KOPT-K1 (cell line): ENCODE results near the gene ZC3H8.
"Not testable (repeated sequence)": the region's sequence is repeated elsewhere in the genome, so short reads cannot be mapped to it uniquely, and the experiment has no call there.

Experiments
- H3K27ac ChIP-seq: fragments of 200-600 bp; sonication (generic); 2 replicates; pipeline ENCODE4 v1.5.1; 2016; ENCODE audit warnings: antibody characterized with exemption, mild to moderate bottlenecking, low read depth, low read length; ENCODE audit not compliant: poor library complexity, severe bottlenecking
- H3K36me3 ChIP-seq: fragments of 200-600 bp; sonication (generic); 2 replicates; pipeline ENCODE4 v1.5.1; 2017; ENCODE audit warnings: antibody characterized with exemption, mild to moderate bottlenecking, low read length, moderate library complexity; ENCODE audit not compliant: insufficient read depth
- H3K9me3 ChIP-seq: fragments of 200-600 bp; sonication (generic); 2 replicates; pipeline ENCODE4 v1.5.1; 2017; ENCODE audit warnings: antibody characterized with exemption, low read length, mild to moderate bottlenecking; ENCODE audit not compliant: insufficient read depth, poor library complexity, severe bottlenecking

ZC3H8 gene

GRCh38 chr2:112254466-112255240, at the start of gene ZC3H8:
Gene ZC3H8 (minus strand): TSS chr2:112255042. CDS start chr2:112254981, 61 bp downstream.
- no peaks in the 10 kb centered on the region for H3K9me3 ChIP-seq
- H3K36me3 ChIP-seq, result peaks cover 17% of the 10 kb centered on the region
- peak within 1 kb of the TSS; percentile 84 for H3K27ac ChIP-seq

DNA sequence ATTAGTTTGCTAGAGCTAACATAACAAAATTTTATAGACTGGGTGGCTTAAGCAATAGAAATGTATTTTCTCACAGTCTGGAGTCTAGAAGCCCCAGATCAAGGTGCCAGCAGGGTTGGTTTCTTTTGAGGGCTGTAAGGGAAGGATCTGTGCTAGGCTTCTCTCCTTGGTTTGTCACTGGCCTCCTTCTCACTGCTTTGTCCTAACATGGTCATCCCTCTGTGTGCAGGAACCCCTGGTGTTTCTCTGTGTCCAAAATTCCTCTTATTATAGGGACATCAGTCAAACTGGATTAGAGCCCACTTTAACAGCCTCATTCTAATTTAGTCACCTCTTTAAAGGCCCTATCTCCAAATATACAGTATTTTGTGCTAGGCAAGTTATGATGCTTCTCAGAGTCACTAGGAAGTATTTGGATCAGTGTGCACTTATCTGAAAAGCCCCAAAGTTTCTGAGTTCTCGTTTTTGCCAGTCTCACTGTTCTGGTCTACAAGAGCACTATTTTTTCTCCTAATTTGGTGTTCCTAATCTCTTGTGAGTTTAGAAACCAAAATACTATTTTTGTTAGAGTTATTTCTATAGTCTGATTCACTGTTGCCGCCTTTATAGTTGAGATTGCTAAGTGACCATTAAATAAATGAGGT, 49.6 kb upstream of the ZC3H8 start:
- H3K27ac ChIP-seq, result no peak overlapping the region
- no peaks in the 10 kb centered on the region for H3K36me3 ChIP-seq
- H3K9me3 ChIP-seq, result peaks cover 3% of the 10 kb centered on the region

GRCh38 chr2:112301973-112302372, 47.1 kb upstream of the ZC3H8 start:
- Histone ChIP-seq H3K9me3 (peaks cover 3% of the 10 kb centered on the region), H3K27ac (no peak overlapping the region)

DNA sequence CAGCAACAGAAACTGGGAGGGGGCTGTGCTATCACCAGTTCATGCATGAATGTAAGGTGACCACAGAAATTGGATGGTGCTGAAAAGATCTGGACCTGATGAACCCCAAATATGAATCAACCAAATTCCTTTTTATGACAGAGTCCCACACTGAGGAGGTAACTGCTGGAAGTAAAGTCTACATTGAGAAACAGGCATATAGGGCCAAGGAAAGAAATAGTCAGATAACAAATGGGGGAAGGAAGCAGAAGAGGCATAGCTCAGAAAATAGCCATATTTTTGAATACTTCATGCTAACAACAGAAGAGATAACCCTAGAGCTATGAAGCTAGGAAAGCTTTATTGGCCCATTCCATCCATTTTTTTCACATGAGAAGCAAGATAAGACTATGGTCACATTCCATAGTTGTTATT, 46.3 kb upstream of the ZC3H8 start:
- Histone ChIP-seq H3K27ac (no peak overlapping the region), H3K9me3 (peaks cover 3% of the 10 kb centered on the region), H3K36me3 (no peaks in the 10 kb centered on the region)

More at GRCh38 chr2:112301973-112302372, 47.1 kb upstream of the ZC3H8 start:
- H3K36me3 ChIP-seq, result no peaks in the 10 kb centered on the region

DNA sequence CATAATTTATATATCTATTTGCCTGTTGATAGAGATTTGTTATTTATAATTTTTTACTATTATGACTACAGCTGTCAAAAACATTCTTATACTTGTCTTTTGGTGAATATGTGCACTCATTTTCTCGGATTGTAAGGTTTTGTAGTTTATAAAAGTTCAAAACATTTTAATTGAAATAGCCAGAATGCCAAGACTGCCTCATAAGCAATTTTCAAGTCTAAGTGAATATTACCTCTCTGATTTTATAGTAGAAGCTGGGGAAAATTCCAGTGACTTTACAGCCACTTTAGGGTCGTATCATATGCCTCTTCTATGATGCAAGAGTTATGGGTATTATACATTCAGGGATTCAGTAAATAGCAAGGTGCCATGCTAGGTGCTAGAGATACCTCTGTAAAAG, 41.6 kb upstream of the ZC3H8 start:
- no peaks in the 10 kb centered on the region for H3K9me3 ChIP-seq
- no peaks in the 10 kb centered on the region for H3K36me3 ChIP-seq
- no peak overlapping the region for H3K27ac ChIP-seq

GRCh38 chr2:112295407-112296078, 40.7 kb upstream of the ZC3H8 start:
- H3K9me3 ChIP-seq, result no peaks in the 10 kb centered on the region
- H3K27ac ChIP-seq, result no peak overlapping the region
- no peaks in the 10 kb centered on the region for H3K36me3 ChIP-seq

GRCh38 chr2:112293636-112294401, 39.0 kb upstream of the ZC3H8 start:
- H3K27ac ChIP-seq, result no peak overlapping the region
- no peaks in the 10 kb centered on the region for H3K9me3 ChIP-seq
- H3K36me3 ChIP-seq, result no peaks in the 10 kb centered on the region

- Histone ChIP-seq H3K36me3 (no peaks in the 10 kb centered on the region), H3K27ac (no peak overlapping the region), H3K9me3 (no peaks in the 10 kb centered on the region)
These were observed 35.8 kb upstream of the ZC3H8 start for GRCh38 chr2:112290648-112291047.

- Histone ChIP-seq H3K27ac (no peak overlapping the region), H3K9me3 (no peaks in the 10 kb centered on the region), H3K36me3 (no peaks in the 10 kb centered on the region)
These were observed 35.2 kb upstream of the ZC3H8 start for GRCh38 chr2:112290088-112290487.

DNA sequence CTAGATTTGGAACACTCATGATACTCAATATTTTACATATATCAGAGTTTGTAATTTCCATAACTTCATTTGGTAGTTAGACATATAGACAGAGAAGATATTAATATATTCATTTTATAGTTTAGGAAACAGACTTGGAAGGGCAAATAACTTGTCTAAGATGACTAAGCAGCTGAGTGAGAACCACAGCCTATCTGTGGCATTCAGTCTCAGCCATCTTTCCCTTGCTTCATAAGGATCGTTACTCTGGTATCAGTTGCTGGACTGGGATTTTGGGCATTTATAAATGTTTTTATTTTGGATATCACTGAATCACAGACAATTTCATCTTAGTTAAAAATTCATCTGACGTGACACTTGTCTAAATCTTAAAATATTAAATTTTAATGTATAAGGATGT, 28.7 kb upstream of the ZC3H8 start:
- H3K27ac ChIP-seq, H3K9me3 ChIP-seq, H3K36me3 ChIP-seq: not testable (repeated sequence)

DNA sequence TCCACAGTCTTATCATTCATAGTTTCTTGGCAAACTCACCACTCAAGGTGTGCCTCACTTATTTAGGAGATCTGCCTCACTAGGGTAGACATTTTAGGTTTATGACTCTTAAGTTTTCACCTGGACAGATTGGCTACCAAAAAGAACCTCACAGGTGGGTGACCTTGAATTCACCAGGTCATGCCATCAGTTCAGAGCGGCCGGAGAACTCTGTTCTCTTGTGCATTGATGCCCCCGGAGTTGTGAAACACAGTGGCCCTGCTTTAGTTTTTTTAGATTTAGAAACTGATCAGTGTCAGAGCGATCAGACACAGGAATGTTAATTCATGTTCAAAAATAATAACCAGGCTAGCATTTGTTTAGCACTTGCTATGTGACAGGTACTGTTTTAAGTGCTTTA, 27.2 kb upstream of the ZC3H8 start:
- H3K36me3 ChIP-seq, H3K27ac ChIP-seq, H3K9me3 ChIP-seq: not testable (repeated sequence)

DNA sequence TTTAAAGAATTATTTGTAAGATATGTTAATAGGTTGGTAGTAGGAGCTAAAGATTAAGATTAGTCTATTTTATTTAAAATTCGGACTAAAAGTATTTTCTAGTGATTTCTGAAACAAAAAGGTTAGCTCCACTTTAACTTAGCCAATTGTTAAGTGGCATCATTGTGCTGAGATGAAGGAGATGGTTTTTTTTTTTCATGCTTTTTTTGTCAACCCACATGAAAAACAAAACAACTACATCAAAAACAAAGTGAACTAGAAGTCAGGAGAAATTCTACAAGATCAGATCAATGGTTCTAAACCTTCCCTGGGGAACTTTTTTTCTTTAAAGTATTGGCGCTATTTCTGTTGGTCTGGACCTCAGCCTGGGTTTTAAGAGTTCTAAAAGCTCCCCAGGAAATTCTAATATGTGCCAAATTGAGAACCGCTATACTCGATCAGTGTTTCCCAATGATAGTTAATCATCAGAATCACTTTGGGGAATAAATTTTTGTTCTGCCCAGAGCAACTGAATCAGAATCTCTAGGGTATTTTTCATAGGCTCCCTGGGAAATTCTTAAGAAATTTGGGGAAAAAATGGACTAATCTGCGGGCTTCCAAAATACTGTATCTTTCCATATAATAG, 22.9 kb upstream of the ZC3H8 start:
- Histone ChIP-seq H3K36me3 (no peaks in the 10 kb centered on the region), H3K9me3 (no peaks in the 10 kb centered on the region), H3K27ac (no peak overlapping the region)

- Histone ChIP-seq H3K27ac (peak overlapping the region; percentile 100), H3K36me3 (no peaks in the 10 kb centered on the region), H3K9me3 (no peaks in the 10 kb centered on the region)
These were observed 22.1 kb upstream of the ZC3H8 start for GRCh38 chr2:112276954-112277353.

GRCh38 chr2:112275887-112276773, 21.3 kb upstream of the ZC3H8 start:
- Histone ChIP-seq H3K27ac (peak overlapping the region; percentile 100), H3K36me3 (no peaks in the 10 kb centered on the region), H3K9me3 (no peaks in the 10 kb centered on the region)
